Bronchial epithelial cell (primary cell): Measurements from ENCODE around the gene INO80. TPM values are rescaled to one million over a fixed set of nuclear protein-coding genes. Genes with fewer than 3 reads are reported as not detected.

Experiments
- DNase-seq: peaks from one replicate; pipeline ENCODE4 v3.0.0-alpha.2; 2010; ENCODE audit warnings: low read depth
- FAIRE-seq: peaks from 2 replicates; lab custom pipeline; 2011; peaks lifted over from hg19 to GRCh38; lab: Jason Lieb, UNC
- H3K27me3 ChIP-seq: 2 replicates; pipeline ENCODE4 v1.5.1; 2011; ENCODE audit warnings: low read length; ENCODE audit not compliant: control insufficient read depth, insufficient read depth
- H3K36me3 ChIP-seq: 2 replicates; pipeline ENCODE4 v1.5.1; 2011; ENCODE audit warnings: low read length; ENCODE audit not compliant: control insufficient read depth, insufficient read depth
- H3K4me3 ChIP-seq: 2 replicates; pipeline ENCODE4 v1.5.1; 2011; ENCODE audit warnings: mild to moderate bottlenecking, low read depth, low read length, control low read depth
- total RNA-seq: library from RNA; depleted of rRNA; stranded (reverse); fragments of >200 nt; gene quantifications from 2 replicates; pipeline ENCODE4 v1.2.1, GENCODE V29; 2014
- TF ChIP-seq, protein P1 (sequence below): IDR thresholded peaks from 2 replicates; pipeline ENCODE4 v1.5.1; 2011; ENCODE audit warnings: mild to moderate bottlenecking, moderate library complexity, low read length, control low read depth, inconsistent platforms; ENCODE audit not compliant: insufficient read depth, severe bottlenecking

The INO80 gene
- total RNA-seq, 1 donor from 2014 or later = 23.7 TPM

- H3K36me3 ChIP-seq = no peaks in the 10 kb centered on the region
- TF ChIP-seq, protein P1, sequence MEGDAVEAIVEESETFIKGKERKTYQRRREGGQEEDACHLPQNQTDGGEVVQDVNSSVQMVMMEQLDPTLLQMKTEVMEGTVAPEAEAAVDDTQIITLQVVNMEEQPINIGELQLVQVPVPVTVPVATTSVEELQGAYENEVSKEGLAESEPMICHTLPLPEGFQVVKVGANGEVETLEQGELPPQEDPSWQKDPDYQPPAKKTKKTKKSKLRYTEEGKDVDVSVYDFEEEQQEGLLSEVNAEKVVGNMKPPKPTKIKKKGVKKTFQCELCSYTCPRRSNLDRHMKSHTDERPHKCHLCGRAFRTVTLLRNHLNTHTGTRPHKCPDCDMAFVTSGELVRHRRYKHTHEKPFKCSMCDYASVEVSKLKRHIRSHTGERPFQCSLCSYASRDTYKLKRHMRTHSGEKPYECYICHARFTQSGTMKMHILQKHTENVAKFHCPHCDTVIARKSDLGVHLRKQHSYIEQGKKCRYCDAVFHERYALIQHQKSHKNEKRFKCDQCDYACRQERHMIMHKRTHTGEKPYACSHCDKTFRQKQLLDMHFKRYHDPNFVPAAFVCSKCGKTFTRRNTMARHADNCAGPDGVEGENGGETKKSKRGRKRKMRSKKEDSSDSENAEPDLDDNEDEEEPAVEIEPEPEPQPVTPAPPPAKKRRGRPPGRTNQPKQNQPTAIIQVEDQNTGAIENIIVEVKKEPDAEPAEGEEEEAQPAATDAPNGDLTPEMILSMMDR = no peak
- no peak for DNase-seq
- FAIRE-seq = no peak
- no peaks in the 10 kb centered on the region for H3K27me3 ChIP-seq
- H3K4me3 ChIP-seq = no peak overlapping the region
Observed at GRCh38 chr15:41122849-41123248, 6.8 kb upstream of the INO80 start.

GRCh38 chr15:41121951-41122350 lies 5.9 kb upstream of the INO80 start:
- no peaks in the 10 kb centered on the region for H3K27me3 ChIP-seq
- TF ChIP-seq, protein P1 = no peak
- no peak for FAIRE-seq

DNA sequence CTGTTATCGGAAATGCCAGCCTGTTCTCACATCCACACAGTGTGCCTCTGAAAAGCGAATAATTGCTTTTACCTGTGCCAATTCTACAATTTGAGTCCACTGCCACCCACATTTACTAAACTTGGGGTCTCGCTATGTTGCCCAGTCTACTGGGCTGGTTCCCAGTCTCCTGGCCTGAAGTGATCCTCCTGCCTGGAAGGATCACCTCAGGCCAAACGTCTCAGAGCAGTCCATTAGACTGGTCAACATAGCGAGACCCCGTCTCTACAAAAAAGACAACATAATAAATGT lies 827 bp upstream of the INO80 start:
- TF ChIP-seq, protein P1 = no peak
- Histone ChIP-seq H3K4me3 (peak overlapping the region; percentile 97), H3K36me3 (no peaks in the 10 kb centered on the region), H3K27me3 (no peaks in the 10 kb centered on the region)
- FAIRE-seq (no peak), DNase-seq (no peak)

More at GRCh38 chr15:41121951-41122350, 5.9 kb upstream of the INO80 start:
- DNase-seq = no peak
- Histone ChIP-seq H3K36me3 (no peaks in the 10 kb centered on the region), H3K4me3 (no peak overlapping the region)

DNA sequence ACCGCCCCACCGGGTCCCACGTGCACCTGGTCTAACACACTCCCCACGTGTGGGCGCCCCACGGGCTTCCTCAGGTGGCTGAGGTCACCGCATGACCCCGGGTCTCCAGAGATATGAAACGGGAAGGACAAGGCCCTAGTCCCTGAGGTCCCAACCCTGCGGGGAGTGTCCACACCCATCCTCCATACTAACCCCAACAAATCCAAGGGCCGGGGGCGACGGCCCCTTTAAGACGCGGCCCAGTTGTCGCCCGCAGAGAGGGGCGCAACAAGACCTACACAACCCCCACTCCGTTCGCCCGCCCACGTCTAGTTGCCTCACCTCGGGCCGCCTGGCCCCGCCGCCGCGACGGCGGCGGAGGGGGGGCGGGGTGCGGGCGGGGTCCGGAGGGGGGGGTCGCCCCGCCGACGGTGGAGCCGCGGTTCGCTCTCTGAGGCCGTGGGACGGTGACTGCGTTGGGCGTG lies 396 bp downstream of the INO80 start:
- FAIRE-seq (no peak), DNase-seq (no peak)
- no peaks in the 10 kb centered on the region for H3K27me3 ChIP-seq
- peak overlapping the region; percentile 97 for H3K4me3 ChIP-seq
- TF ChIP-seq, protein P1 = no peak
- H3K36me3 ChIP-seq = no peaks in the 10 kb centered on the region

DNA sequence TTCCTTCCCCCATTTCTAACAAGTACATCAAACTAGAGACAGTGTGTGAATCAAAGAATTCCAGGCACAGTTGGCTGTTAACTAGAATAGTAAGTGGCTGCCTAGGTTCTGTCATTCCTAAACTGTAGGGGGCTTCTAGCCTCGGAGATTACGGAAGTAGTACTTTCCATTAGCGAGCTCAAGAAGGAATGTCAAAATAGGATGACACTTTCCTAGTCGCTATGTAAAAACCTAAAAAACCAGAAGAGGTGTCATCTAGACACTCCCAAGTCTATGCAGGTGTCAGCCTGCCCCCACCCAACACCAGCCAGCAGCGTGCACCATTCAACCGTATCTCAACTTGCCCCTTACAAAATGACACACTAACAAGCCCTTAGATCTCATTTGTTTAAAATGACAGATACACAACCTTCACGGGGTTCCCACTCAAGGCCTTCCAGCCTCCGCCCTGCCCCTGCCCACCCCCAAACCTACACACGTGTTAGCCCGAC lies 874 bp downstream of the INO80 start:
- TF ChIP-seq, protein P1 = no peak
- DNase-seq = peak; percentile 44
- Histone ChIP-seq H3K27me3 (no peaks in the 10 kb centered on the region), H3K4me3 (peak overlapping the region; percentile 97), H3K36me3 (no peaks in the 10 kb centered on the region)
- no peak for FAIRE-seq

GRCh38 chr15:41106947-41107346 lies 9.1 kb downstream of the INO80 start:
- Histone ChIP-seq H3K4me3 (no peak overlapping the region), H3K27me3 (no peaks in the 10 kb centered on the region), H3K36me3 (peaks cover 2% of the 10 kb centered on the region)
- TF ChIP-seq, protein P1 = no peak
- no peak for DNase-seq
- no peak for FAIRE-seq
